Heart left ventricle (tissue), 16 donors: ENCODE results near the gene LYST. TPM values are rescaled to one million over a fixed set of nuclear protein-coding genes. Genes with fewer than 3 reads are reported as not detected.

ENCODE experiments used
- ATAC-seq, 4 donors: fragments of 200-7000 bp; cut with Tn5 transposase; one replicate each; pipeline ENCODE4 v1.9.1; 2020 to 2022; ENCODE audit warnings: moderate library complexity in 4 of 4, mild to moderate bottlenecking in 3 of 4, moderate number of reproducible peaks in 1 of 4
- DNase-seq, 5 donors: peaks; one replicate each; pipeline ENCODE4 v3.0.0-alpha.2; 2020
- H3K27ac ChIP-seq, 12 donors: fragments of 200-600 bp; sonication (generic) in 4 of 12; one replicate each; pipeline versions ENCODE4 v1.5.0 to v1.8.0; 2016 to 2022; ENCODE audit warnings: mild to moderate bottlenecking in 2 of 12
- H3K27me3 ChIP-seq, 9 donors: fragments of 200-600 bp; sonication (generic) in 2 of 9; one replicate each; pipeline versions ENCODE4 v1.5.1 to v1.8.0; 2016 to 2022; ENCODE audit warnings: mild to moderate bottlenecking in 3 of 9
- H3K36me3 ChIP-seq, 9 donors: fragments of 200-600 bp; sonication (generic) in 2 of 9; one replicate each; pipeline versions ENCODE4 v1.5.0 to v1.8.0; 2018 to 2022; ENCODE audit warnings: mild to moderate bottlenecking in 2 of 9
- H3K4me1 ChIP-seq, 12 donors: fragments of 200-600 bp; sonication (generic) in 4 of 12; one replicate each; pipeline versions ENCODE4 v1.5.0 to v1.8.0; 2016 to 2022; ENCODE audit warnings: mild to moderate bottlenecking in 3 of 12
- H3K4me3 ChIP-seq, 12 donors: fragments of 200-600 bp; sonication (generic) in 4 of 12; one replicate each; pipeline versions ENCODE4 v1.5.0 to v1.8.0; 2017 to 2022; ENCODE audit warnings: mild to moderate bottlenecking in 9 of 12, moderate library complexity in 4 of 12
- H3K9me3 ChIP-seq, 12 donors: fragments of 200-600 bp; sonication (generic) in 4 of 12; one replicate each; pipeline versions ENCODE4 v1.5.0 to v1.8.0; 2016 to 2022; ENCODE audit warnings: mild to moderate bottlenecking in 1 of 12
- CTCF ChIP-seq, 12 donors: fragments of 200-600 bp; sonication (generic) in 4 of 12; IDR thresholded peaks; one replicate each; pipeline versions ENCODE4 v1.5.0 to v1.8.0; 2018 to 2022; ENCODE audit warnings: antibody characterized with exemption in 12 of 12, mild to moderate bottlenecking in 5 of 12
- POLR2A ChIP-seq, 2 donors: fragments of 450-650 bp; IDR thresholded peaks; one replicate each; pipeline ENCODE4 v1.6.1; 2017; ENCODE audit warnings: antibody characterized with exemption in 2 of 2, mild to moderate bottlenecking in 2 of 2, moderate library complexity in 2 of 2
- WGBS, 4 donors: extraction: QIAGEN DNeasy Blood & Tissue Kit in 2 of 4; methylation state at CpG; one replicate each; pipeline versions ENCODE4 v1.1.5 to v1.1.7; 2013 to 2018; 5-methylcytosine and 5-hydroxymethylcytosine counted together
- intact Hi-C, 10 donors: fragments of 100-400 bp; cut with DNase I; formaldehyde crosslinking; loops; one replicate each; pipeline versions ENCODE4 v1.11.1 to v1.14.2; 2022
- polyA plus RNA-seq, 2 donors: library from polyadenylated mRNA; stranded (reverse); fragments of 200-250 nt; gene quantifications; one replicate each; pipeline ENCODE4 v1.2.3, GENCODE V29; 2013
- total RNA-seq, 9 donors: library from RNA; depleted of rRNA in 2 of 9; stranded (reverse); fragments of >200 nt in 2 of 9; fragmentation: NEBNext Ultra II Directional in 3 of 9; extraction: Animal tissue kit (Norgen Biotek cat#: 25700) in 3 of 9; gene quantifications; one replicate each; pipeline versions ENCODE4 v1.1.0 to v1.2.4, GENCODE V29; 2016 to 2023
- donor health status: ischemic (EF 13 %, LVEDD 7.1; RV severe dilation, severe dysfunction).
- donor health status: healthy with polysubstance abuse.
- donor health status: DM: no; HTN: yes; CAD: no.
- donor health status: DM: no; HTN: no; CAD: no.
- donor health status: ischemic (EF 25% LVEDD 6.9; RV normal size, moderate dysfunction).
- donor health status: ischemic (EF 25% LVEDD 5.7; RV mildly dilated, moderate dysfunction).
- donor health status: healthy.
- donor health status: DM: yes; HTN: yes; CAD: no.
- donor health status: ischemic (EF 35%, LVEDD 5.7; RV mildly dilated, moderate dysfunction).
- donor health status: nonischemic (EF 11% LVEDD 7.7; RV severe dilation, severe dysfunction).
- donor health status: DM: yes; HTN: yes; CAD: no.
- donor health status: PGD.
- donor health status: ischemic (EF 29% LVEDD 5.4; RV normal size, mild dysfunction).
- donor health status: nonischemic (EF 23%, LVEDD 6.1; RV moderate dilation, normal function).

The LYST gene
- total and polyA plus RNA-seq, 11 donors = 3.4 to 22.5 (median 11.2) TPM

DNA sequence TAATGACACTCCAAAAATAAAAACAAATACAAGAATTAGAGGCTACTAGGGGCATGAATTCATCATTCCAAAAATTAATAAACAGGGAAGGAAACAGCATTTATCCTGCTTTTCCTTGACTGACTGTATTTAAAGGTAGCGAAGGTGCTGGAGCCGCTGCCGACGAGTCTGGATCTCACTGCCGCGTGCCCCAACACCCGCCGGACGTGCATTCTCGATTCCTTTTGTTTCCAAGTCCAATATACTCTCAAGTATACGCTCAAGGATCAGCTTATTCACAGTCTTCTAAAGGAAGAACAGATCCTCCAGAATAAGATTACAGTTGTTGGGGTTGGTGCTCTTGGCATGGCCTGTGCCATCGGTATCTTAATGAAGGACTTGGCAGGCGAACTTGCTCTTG, 129.0 kb downstream of the LYST start:
- H3K4me1 ChIP-seq = peaks cover 0 to 7% (median 0%) of the 10 kb centered on the region in 12 donors
- no peak overlapping the region for H3K4me3 ChIP-seq
- no peak for TF ChIP-seq CTCF (IDR thresholded peaks at IDR 0.05)
- no peak for TF ChIP-seq POLR2A (IDR thresholded peaks at IDR 0.05)
- ATAC-seq (no peak), DNase-seq (no peak)
- no peaks in the 10 kb centered on the region for H3K9me3 ChIP-seq
- peaks cover 0 to 65% (median 50%) of the 10 kb centered on the region in 9 donors for H3K36me3 ChIP-seq
- no peaks in the 10 kb centered on the region for H3K27me3 ChIP-seq
- intact Hi-C loops = no loop called here
- no peak overlapping the region for H3K27ac ChIP-seq
- 94 to 97% (median 95%) methylated on average over 13 of the region's 13 CpGs for WGBS, 4 donors

DNA sequence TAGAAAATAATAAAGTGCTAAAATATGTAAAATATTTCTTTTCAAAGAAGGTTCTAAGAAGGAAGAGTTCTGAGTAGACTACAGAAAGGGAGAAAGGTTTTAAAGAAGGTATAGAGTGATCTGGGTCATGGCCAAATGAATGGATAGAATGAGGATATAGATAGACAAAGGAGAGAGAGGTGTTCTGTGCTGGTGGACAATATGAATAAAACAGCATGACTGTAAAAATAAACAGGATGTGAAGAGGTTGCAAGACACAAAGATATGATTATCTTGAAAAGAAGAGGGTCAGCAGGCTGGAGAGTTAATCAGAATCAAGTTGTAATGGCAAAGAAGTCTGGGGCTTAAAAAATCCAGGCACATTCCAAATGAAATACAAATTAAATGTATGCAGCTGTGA, 130.4 kb downstream of the LYST start:
- H3K4me1 ChIP-seq = peaks cover 0 to 7% (median 0%) of the 10 kb centered on the region in 12 donors
- no peaks in the 10 kb centered on the region for H3K27me3 ChIP-seq
- TF ChIP-seq POLR2A (IDR thresholded peaks at IDR 0.05) = no peak
- TF ChIP-seq CTCF (IDR thresholded peaks at IDR 0.05) = no peak
- H3K4me3 ChIP-seq = no peak overlapping the region
- H3K9me3 ChIP-seq = no peaks in the 10 kb centered on the region
- peaks cover 0 to 56% (median 36%) of the 10 kb centered on the region in 9 donors for H3K36me3 ChIP-seq
- no peak for DNase-seq
- H3K27ac ChIP-seq = no peak overlapping the region
- intact Hi-C loops = no loop called here
- no peak for ATAC-seq

DNA sequence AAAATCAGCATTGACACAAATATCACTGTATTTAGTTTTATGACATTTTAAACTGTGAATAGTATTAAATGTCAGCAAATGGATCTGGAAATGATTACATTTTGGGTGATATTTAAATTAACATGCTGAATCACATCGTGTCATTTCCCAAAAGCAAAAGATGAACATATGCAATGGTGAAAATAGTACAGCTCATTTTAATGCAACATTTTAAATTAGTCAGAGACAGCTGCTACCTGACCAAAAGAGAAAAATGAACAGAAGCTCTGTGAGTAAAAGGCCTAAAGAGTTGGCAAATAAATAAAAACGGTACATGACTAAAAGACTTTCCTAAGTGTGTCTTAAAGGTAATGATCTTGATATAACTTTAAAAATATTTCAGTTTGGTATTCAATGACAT, 131.1 kb downstream of the LYST start:
- H3K36me3 ChIP-seq = peaks cover 0 to 56% (median 29%) of the 10 kb centered on the region in 9 donors

DNA sequence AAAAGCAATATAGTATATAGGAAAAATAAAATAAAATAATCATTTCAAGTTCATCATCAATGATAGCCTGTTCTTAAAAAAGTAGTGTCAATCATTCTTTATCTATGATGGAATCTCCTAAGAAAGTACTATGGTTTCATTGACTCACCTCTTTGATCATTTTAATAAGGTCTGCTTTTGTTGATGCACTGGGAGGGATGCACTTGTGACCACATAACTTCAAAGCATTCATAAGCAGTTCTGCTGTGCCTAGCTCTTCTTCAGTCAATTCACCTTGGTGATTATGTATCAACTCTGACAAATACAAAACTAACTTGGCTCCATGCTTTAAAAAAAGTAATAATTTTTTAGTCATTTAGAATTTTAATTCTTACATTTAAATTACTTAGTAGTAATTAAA, 132.4 kb downstream of the LYST start:
- H3K9me3 ChIP-seq = no peaks in the 10 kb centered on the region
- no peak for ATAC-seq
- H3K4me3 ChIP-seq = no peak overlapping the region
- intact Hi-C loops = no loop called here
- no peak overlapping the region for H3K27ac ChIP-seq
- peaks cover 0 to 57% (median 28%) of the 10 kb centered on the region in 9 donors for H3K36me3 ChIP-seq
- H3K4me1 ChIP-seq = peaks cover 0 to 7% (median 0%) of the 10 kb centered on the region in 12 donors
- no peak for TF ChIP-seq CTCF (IDR thresholded peaks at IDR 0.05)
- no peak for TF ChIP-seq POLR2A (IDR thresholded peaks at IDR 0.05)
- no peaks in the 10 kb centered on the region for H3K27me3 ChIP-seq
- no peak for DNase-seq

More for the DNA sequence above, 131.1 kb downstream of the LYST start:
- TF ChIP-seq POLR2A (IDR thresholded peaks at IDR 0.05) = no peak
- TF ChIP-seq CTCF (IDR thresholded peaks at IDR 0.05) = no peak
- intact Hi-C loops = no loop called here
- WGBS, 4 donors = 89 to 96% (median 93%) methylated on average over 2 of the region's 2 CpGs
- ATAC-seq (no peak), DNase-seq (no peak)
- Histone ChIP-seq H3K27me3 (no peaks in the 10 kb centered on the region), H3K27ac (no peak overlapping the region), H3K4me3 (no peak overlapping the region), H3K4me1 (peaks cover 0 to 7% (median 0%) of the 10 kb centered on the region in 12 donors), H3K9me3 (no peaks in the 10 kb centered on the region)
